GM12878 (cell line): ENCODE data around the gene FOXO3. TPM values are rescaled to one million over a fixed set of nuclear protein-coding genes. Genes with fewer than 3 reads are reported as not detected.

Experiments used
- BHLHE40 ChIP-seq, 2 experiments: fragments of 450-650 bp in 1 of 2; IDR thresholded peaks; 2 replicates each; pipeline ENCODE4 v1.6.1; 2011 to 2017; ENCODE audit warnings: low read depth in 2 of 2, borderline replicate concordance in 1 of 2, improper control_type of control experiment in 1 of 2, low read length in 1 of 2, mild to moderate bottlenecking in 1 of 2
- CBX5 ChIP-seq: sonication (generic); IDR thresholded peaks from 2 replicates; pipeline ENCODE4 v1.6.1; 2016; ENCODE audit warnings: low read depth, moderate library complexity, mild to moderate bottlenecking, inconsistent platforms
- CREB1 ChIP-seq: IDR thresholded peaks from 2 replicates; pipeline ENCODE4 v1.6.1; 2012; ENCODE audit warnings: low read depth, mild to moderate bottlenecking, inconsistent platforms
- ESRRA ChIP-seq: IDR thresholded peaks from 2 replicates; pipeline ENCODE4 v1.6.1; 2012; ENCODE audit warnings: mild to moderate bottlenecking, low read length, improper control_type of control experiment
- MEF2A ChIP-seq: IDR thresholded peaks from 2 replicates; pipeline ENCODE4 v1.6.1; 2011; ENCODE audit warnings: low read depth, mild to moderate bottlenecking, low read length, moderate library complexity; ENCODE audit not compliant: insufficient read depth
- NR2F1 ChIP-seq: fragments of 450-650 bp; conservative IDR thresholded peaks from 2 replicates; pipeline ENCODE4 v1.6.1; 2017; ENCODE audit warnings: mild to moderate bottlenecking
- NRF1 ChIP-seq: conservative IDR thresholded peaks from 2 replicates; pipeline ENCODE4 v1.6.1; 2011; ENCODE audit warnings: mild to moderate bottlenecking, low read depth, low read length, improper control_type of control experiment
- RAD21 ChIP-seq: IDR thresholded peaks from 2 replicates; pipeline ENCODE4 v1.6.1; 2011; ENCODE audit warnings: mild to moderate bottlenecking, low read depth, low read length, moderate library complexity; ENCODE audit not compliant: insufficient read depth
- RUNX3 ChIP-seq: IDR thresholded peaks from 2 replicates; pipeline ENCODE4 v1.6.1; 2012; ENCODE audit warnings: low read length, inconsistent platforms
- SMC3 ChIP-seq: IDR thresholded peaks from 2 replicates; pipeline ENCODE4 v1.6.1; 2011; ENCODE audit warnings: low read length, improper control_type of control experiment, borderline replicate concordance
- polyA plus RNA-seq, 11 experiments: library from polyadenylated mRNA; depleted of rRNA in 4 of 11; unstranded in 6 of 11; stranded (reverse) in 5 of 11; fragments of >200 nt; fragmentation: Nextera tagmentation in 4 of 11; fragmentation: Illumina TruSeq in 1 of 11; extraction: Ambion mirVana in 4 of 11; extraction: Trizol in 1 of 11; gene quantifications; 1 replicate in 1 of 11; 2 replicates in 10 of 11; pipeline versions ENCODE4 v1.2.1 to v1.2.3, GENCODE V29; 2011 to 2016; ENCODE audit warnings: inconsistent platforms in 2 of 11, missing spikeins in 2 of 11, low read depth in 1 of 11
- total RNA-seq, 4 experiments: library from RNA; depleted of rRNA in 3 of 4; stranded (reverse); fragments of >200 nt in 3 of 4; fragmentation: Illumina TruSeq in 1 of 4; extraction: Trizol in 1 of 4; gene quantifications; 2 replicates each; pipeline versions ENCODE4 v1.2.1 to v1.2.3, GENCODE V29; 2013 to 2021
- TF ChIP-seq, protein P1 (sequence below): IDR thresholded peaks from 2 replicates; pipeline ENCODE4 v1.6.1; 2012; ENCODE audit warnings: low read depth, low read length, improper control_type of control experiment
- TF ChIP-seq, protein P2 (sequence below), 3 experiments: IDR thresholded peaks in 2 of 3; conservative IDR thresholded peaks in 1 of 3; 2 replicates each; pipeline ENCODE4 v1.5.1; 2011; ENCODE audit warnings: low read depth in 3 of 3, low read length in 3 of 3, mild to moderate bottlenecking in 3 of 3, control low read depth in 2 of 3, moderate library complexity in 2 of 3, inconsistent platforms in 1 of 3, mixed read lengths in 1 of 3; ENCODE audit not compliant: control insufficient read depth in 2 of 3, insufficient read depth in 1 of 3; ENCODE audit errors: extremely low read depth in 1 of 3
- TF ChIP-seq, protein P3 (sequence below): fragments of 450-650 bp; formaldehyde crosslinking; IDR thresholded peaks from 2 replicates; pipeline ENCODE4 v1.5.0; 2022; ENCODE audit warnings: mild to moderate bottlenecking, missing genetic modification characterization
- TF ChIP-seq, protein P4 (sequence below): IDR thresholded peaks from 2 replicates; pipeline ENCODE4 v1.6.1; 2011; ENCODE audit warnings: low read depth, mild to moderate bottlenecking, low read length, moderate library complexity, borderline replicate concordance; ENCODE audit errors: extremely low read depth
- TF ChIP-seq, protein P5 (sequence below): IDR thresholded peaks from 2 replicates; pipeline ENCODE4 v1.6.1; 2012; ENCODE audit warnings: low read depth, low read length, improper control_type of control experiment

Gene FOXO3
- total and polyA plus RNA-seq, 10 of the 15 experiments (the other 5 are each of a cell fraction or from before 2014, with no cell fraction given): 0.82 to 4.5 (median 1.7) TPM

DNA sequence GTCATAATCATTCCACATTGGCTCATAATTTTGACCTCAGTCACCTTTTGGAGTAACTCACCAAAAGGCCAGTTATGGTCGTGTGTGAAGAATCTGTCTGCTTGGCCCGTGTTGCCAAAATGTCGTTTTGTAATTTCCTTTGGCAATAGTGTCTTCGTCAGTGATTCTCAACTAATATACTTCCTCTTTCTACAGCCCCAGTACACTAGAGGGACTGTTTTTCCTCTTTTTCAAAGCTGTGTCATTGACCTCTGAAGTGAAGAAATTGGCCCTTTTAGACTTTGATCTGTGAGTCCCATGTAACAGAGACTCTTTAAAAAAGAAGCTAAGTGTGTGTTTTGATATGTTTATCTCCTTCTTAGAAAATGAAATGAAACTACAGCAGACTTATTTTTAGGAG, 5.2 kb downstream of the FOXO3 start (continued):
- TF ChIP-seq, protein P1, sequence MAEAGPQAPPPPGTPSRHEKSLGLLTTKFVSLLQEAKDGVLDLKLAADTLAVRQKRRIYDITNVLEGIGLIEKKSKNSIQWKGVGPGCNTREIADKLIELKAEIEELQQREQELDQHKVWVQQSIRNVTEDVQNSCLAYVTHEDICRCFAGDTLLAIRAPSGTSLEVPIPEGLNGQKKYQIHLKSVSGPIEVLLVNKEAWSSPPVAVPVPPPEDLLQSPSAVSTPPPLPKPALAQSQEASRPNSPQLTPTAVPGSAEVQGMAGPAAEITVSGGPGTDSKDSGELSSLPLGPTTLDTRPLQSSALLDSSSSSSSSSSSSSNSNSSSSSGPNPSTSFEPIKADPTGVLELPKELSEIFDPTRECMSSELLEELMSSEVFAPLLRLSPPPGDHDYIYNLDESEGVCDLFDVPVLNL: no peak
- peak; percentile 22; the same call in 1 of the 2 replicates for TF ChIP-seq SMC3
- peak; percentile 58; the same call in 1 of the 2 replicates for TF ChIP-seq ESRRA
- TF ChIP-seq NRF1: no peak
- TF ChIP-seq NR2F1: peak; percentile 79
- TF ChIP-seq CBX5: no peak
- no peak for TF ChIP-seq RUNX3
- peak; percentile 50 for TF ChIP-seq RAD21
- TF ChIP-seq, protein P2, sequence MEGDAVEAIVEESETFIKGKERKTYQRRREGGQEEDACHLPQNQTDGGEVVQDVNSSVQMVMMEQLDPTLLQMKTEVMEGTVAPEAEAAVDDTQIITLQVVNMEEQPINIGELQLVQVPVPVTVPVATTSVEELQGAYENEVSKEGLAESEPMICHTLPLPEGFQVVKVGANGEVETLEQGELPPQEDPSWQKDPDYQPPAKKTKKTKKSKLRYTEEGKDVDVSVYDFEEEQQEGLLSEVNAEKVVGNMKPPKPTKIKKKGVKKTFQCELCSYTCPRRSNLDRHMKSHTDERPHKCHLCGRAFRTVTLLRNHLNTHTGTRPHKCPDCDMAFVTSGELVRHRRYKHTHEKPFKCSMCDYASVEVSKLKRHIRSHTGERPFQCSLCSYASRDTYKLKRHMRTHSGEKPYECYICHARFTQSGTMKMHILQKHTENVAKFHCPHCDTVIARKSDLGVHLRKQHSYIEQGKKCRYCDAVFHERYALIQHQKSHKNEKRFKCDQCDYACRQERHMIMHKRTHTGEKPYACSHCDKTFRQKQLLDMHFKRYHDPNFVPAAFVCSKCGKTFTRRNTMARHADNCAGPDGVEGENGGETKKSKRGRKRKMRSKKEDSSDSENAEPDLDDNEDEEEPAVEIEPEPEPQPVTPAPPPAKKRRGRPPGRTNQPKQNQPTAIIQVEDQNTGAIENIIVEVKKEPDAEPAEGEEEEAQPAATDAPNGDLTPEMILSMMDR (IDR thresholded peaks at IDR 0.05 in 2 of 3, conservative IDR thresholded peaks at IDR 0.05 in 1 of 3; ENCODE audit: control insufficient read depth in 2 of 3, extremely low read depth in 1 of 3, insufficient read depth in 1 of 3, low read depth in 3 of 3, low read length in 3 of 3): peak in 1 of 3 experiments; percentile 34; a peak in 2 of 6 replicates
- peak in 1 of 2 experiments; percentile 59; a peak in 2 of 4 replicates for TF ChIP-seq BHLHE40 (IDR thresholded peaks at IDR 0.05; ENCODE audit: borderline replicate concordance in 1 of 2, low read depth in 2 of 2, low read length in 1 of 2)
- TF ChIP-seq, protein P3, sequence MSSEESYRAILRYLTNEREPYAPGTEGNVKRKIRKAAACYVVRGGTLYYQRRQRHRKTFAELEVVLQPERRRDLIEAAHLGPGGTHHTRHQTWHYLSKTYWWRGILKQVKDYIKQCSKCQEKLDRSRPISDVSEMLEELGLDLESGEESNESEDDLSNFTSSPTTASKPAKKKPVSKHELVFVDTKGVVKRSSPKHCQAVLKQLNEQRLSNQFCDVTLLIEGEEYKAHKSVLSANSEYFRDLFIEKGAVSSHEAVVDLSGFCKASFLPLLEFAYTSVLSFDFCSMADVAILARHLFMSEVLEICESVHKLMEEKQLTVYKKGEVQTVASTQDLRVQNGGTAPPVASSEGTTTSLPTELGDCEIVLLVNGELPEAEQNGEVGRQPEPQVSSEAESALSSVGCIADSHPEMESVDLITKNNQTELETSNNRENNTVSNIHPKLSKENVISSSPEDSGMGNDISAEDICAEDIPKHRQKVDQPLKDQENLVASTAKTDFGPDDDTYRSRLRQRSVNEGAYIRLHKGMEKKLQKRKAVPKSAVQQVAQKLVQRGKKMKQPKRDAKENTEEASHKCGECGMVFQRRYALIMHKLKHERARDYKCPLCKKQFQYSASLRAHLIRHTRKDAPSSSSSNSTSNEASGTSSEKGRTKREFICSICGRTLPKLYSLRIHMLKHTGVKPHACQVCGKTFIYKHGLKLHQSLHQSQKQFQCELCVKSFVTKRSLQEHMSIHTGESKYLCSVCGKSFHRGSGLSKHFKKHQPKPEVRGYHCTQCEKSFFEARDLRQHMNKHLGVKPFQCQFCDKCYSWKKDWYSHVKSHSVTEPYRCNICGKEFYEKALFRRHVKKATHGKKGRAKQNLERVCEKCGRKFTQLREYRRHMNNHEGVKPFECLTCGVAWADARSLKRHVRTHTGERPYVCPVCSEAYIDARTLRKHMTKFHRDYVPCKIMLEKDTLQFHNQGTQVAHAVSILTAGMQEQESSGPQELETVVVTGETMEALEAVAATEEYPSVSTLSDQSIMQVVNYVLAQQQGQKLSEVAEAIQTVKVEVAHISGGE (CRISPR knock-in tag): no peak
- 0 out of 2 replicates have a peak, but pooled peaks have one; percentile 32 for TF ChIP-seq MEF2A
- 0 out of 2 replicates have a peak, but pooled peaks have one; percentile 22 for TF ChIP-seq CREB1
- TF ChIP-seq, protein P4, sequence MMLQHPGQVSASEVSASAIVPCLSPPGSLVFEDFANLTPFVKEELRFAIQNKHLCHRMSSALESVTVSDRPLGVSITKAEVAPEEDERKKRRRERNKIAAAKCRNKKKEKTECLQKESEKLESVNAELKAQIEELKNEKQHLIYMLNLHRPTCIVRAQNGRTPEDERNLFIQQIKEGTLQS: no peak
- TF ChIP-seq, protein P5, sequence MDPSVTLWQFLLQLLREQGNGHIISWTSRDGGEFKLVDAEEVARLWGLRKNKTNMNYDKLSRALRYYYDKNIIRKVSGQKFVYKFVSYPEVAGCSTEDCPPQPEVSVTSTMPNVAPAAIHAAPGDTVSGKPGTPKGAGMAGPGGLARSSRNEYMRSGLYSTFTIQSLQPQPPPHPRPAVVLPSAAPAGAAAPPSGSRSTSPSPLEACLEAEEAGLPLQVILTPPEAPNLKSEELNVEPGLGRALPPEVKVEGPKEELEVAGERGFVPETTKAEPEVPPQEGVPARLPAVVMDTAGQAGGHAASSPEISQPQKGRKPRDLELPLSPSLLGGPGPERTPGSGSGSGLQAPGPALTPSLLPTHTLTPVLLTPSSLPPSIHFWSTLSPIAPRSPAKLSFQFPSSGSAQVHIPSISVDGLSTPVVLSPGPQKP: no peak
